Left renal cortex interstitium (tissue), 4 donors: ENCODE data around the gene DDX55. TPM values are rescaled to one million over a fixed set of nuclear protein-coding genes. Genes with fewer than 3 reads are reported as not detected.
A peak's percentile ranks its signal among the peaks of the same experiment; 100 is the strongest.

Experiments used
- DNase-seq, 4 donors: peaks; one replicate each; pipeline ENCODE4 v3.0.0-alpha.2; 2013; ENCODE audit warnings: low read depth in 4 of 4, low spot score in 2 of 4, missing footprints in 1 of 4
- polyA plus RNA-seq, 4 donors: library from polyadenylated mRNA; unstranded; fragments of 120-200 nt; gene quantifications; one replicate each; pipeline ENCODE4 v1.2.1, GENCODE V29; 2013; ENCODE audit not compliant: insufficient read length in 4 of 4

DDX55 gene
- polyA plus RNA-seq, 4 donors, result 22.4 to 49.8 (median 31.7) TPM

- DNase-seq, result no peak
Observed at GRCh38 chr12:123607756-123608155, 5.9 kb downstream of the DDX55 start.

- DNase-seq, result no peak
Observed at GRCh38 chr12:123608182-123608581, 6.3 kb downstream of the DDX55 start.

- DNase-seq, result no peak
Observed at GRCh38 chr12:123614110-123614509, 12.2 kb downstream of the DDX55 start.

- DNase-seq, result no peak
Observed at GRCh38 chr12:123614531-123614930, 12.6 kb downstream of the DDX55 start.

GRCh38 chr12:123617144-123617543 lies 15.2 kb downstream of the DDX55 start:
- no peak for DNase-seq

- DNase-seq, result no peak
Observed at GRCh38 chr12:123617580-123617979, 15.7 kb downstream of the DDX55 start.

GRCh38 chr12:123621101-123621500 lies 19.2 kb downstream of the DDX55 start:
- no peak for DNase-seq

- DNase-seq, result no peak
Observed at GRCh38 chr12:123621619-123622530, 20.0 kb downstream of the DDX55 start.

- DNase-seq, result peak; percentile 76 to 96 (median 94)
Observed at GRCh38 chr12:123633379-123634141, 31.7 kb downstream of the DDX55 start, which contains the start of the genes EIF2B1 and GTF2H3. Gene EIF2B1 (minus strand): TSS chr12:123633686. CDS start chr12:123633557, 129 bp downstream. Gene GTF2H3 (plus strand): TSS chr12:123633829. CDS start chr12:123633860, 31 bp downstream.

- no peak for DNase-seq
Observed at GRCh38 chr12:123634142-123634561, 32.3 kb downstream of the DDX55 start.

GRCh38 chr12:123643911-123644310 lies 42.0 kb downstream of the DDX55 start:
- DNase-seq, result no peak

GRCh38 chr12:123645380-123645779 lies 43.5 kb downstream of the DDX55 start:
- no peak for DNase-seq

- DNase-seq, result no peak
Observed at GRCh38 chr12:123645878-123646277, 44.0 kb downstream of the DDX55 start.

- no peak for DNase-seq
Observed at GRCh38 chr12:123648401-123648800, 46.5 kb downstream of the DDX55 start.

- DNase-seq, result no peak
Observed at GRCh38 chr12:123654129-123654701, 52.3 kb downstream of the DDX55 start.

GRCh38 chr12:123655420-123655819 lies 53.5 kb downstream of the DDX55 start:
- no peak for DNase-seq

- no peak for DNase-seq
Observed at GRCh38 chr12:123656392-123656791, 54.5 kb downstream of the DDX55 start.

- no peak for DNase-seq
Observed at GRCh38 chr12:123657211-123657610, 55.3 kb downstream of the DDX55 start.

GRCh38 chr12:123659996-123660727 lies 58.3 kb downstream of the DDX55 start:
- no peak for DNase-seq

GRCh38 chr12:123667771-123668170 lies 65.9 kb downstream of the DDX55 start:
- DNase-seq, result no peak
